Liver (tissue), 9 donors: ENCODE data around the gene HIP1R. TPM values are rescaled to one million over a fixed set of nuclear protein-coding genes. Genes with fewer than 3 reads are reported as not detected.

Experiments used
- DNase-seq: peaks from one replicate; pipeline ENCODE4 v3.0.0-alpha.2; 2017; ENCODE audit warnings: low spot score
- H3K27ac ChIP-seq, 2 donors: one replicate each; pipeline ENCODE4 v1.7.0; 2013; ENCODE audit warnings: inconsistent platforms in 2 of 2, low read length in 2 of 2, control low read depth in 1 of 2, low read depth in 1 of 2, mild to moderate bottlenecking in 1 of 2
- H3K27me3 ChIP-seq, 4 donors: one replicate each; pipeline versions ENCODE4 v1.6.1 to v1.7.0; 2013; ENCODE audit warnings: low read length in 3 of 4, inconsistent platforms in 1 of 4, mild to moderate bottlenecking in 1 of 4, moderate library complexity in 1 of 4; ENCODE audit not compliant: control insufficient read depth in 4 of 4, insufficient read depth in 4 of 4
- H3K36me3 ChIP-seq, 4 donors: one replicate each; pipeline versions ENCODE4 v1.6.1 to v1.7.0; 2013; ENCODE audit warnings: low read length in 3 of 4, mild to moderate bottlenecking in 3 of 4, low read depth in 1 of 4, moderate library complexity in 1 of 4; ENCODE audit not compliant: control insufficient read depth in 4 of 4, insufficient read depth in 3 of 4
- H3K4me1 ChIP-seq, 4 donors: one replicate each; pipeline versions ENCODE4 v1.6.1 to v1.7.0; 2013; ENCODE audit warnings: low read length in 3 of 4, mild to moderate bottlenecking in 3 of 4, moderate library complexity in 1 of 4; ENCODE audit not compliant: control insufficient read depth in 4 of 4, insufficient read depth in 4 of 4
- H3K4me3 ChIP-seq, 3 donors: one replicate each; pipeline versions ENCODE4 v1.6.1 to v1.7.0; 2013; ENCODE audit warnings: low read length in 3 of 3, control low read depth in 1 of 3, low read depth in 1 of 3, mild to moderate bottlenecking in 1 of 3
- H3K9ac ChIP-seq, 2 donors: one replicate each; pipeline ENCODE4 v1.7.0; 2013; ENCODE audit warnings: low read length in 2 of 2, mild to moderate bottlenecking in 2 of 2, moderate library complexity in 2 of 2, control low read depth in 1 of 2, low read depth in 1 of 2
- H3K9me3 ChIP-seq, 4 donors: one replicate each; pipeline versions ENCODE4 v1.6.1 to v1.7.0; 2013; ENCODE audit warnings: low read length in 3 of 4; ENCODE audit not compliant: control insufficient read depth in 4 of 4
- EGR1 ChIP-seq, 2 donors: IDR thresholded peaks; 2 replicates each; pipeline ENCODE4 v1.6.1; 2016 to 2018; ENCODE audit warnings: antibody characterized with exemption in 2 of 2, low read depth in 2 of 2
- FOXA1 ChIP-seq: IDR thresholded peaks from 2 replicates; pipeline ENCODE4 v1.6.1; 2016; ENCODE audit warnings: antibody characterized with exemption
- GABPA ChIP-seq, 2 donors: IDR thresholded peaks in 1 of 2; conservative IDR thresholded peaks in 1 of 2; 2 replicates each; pipeline ENCODE4 v1.6.1; 2016; ENCODE audit warnings: antibody characterized with exemption in 2 of 2, mild to moderate bottlenecking in 1 of 2, moderate library complexity in 1 of 2
- HNF4A ChIP-seq, 2 donors: conservative IDR thresholded peaks; 2 replicates each; pipeline ENCODE4 v1.6.1; 2016; ENCODE audit warnings: antibody characterized with exemption in 2 of 2, mild to moderate bottlenecking in 2 of 2
- JUND ChIP-seq, 2 donors: IDR thresholded peaks; 2 replicates each; pipeline ENCODE4 v1.6.1; 2016; ENCODE audit warnings: antibody characterized with exemption in 2 of 2
- REST ChIP-seq: IDR thresholded peaks from 2 replicates; pipeline ENCODE4 v1.6.1; 2016; ENCODE audit warnings: antibody characterized with exemption, mild to moderate bottlenecking
- TAF1 ChIP-seq: conservative IDR thresholded peaks from 2 replicates; pipeline ENCODE4 v1.6.1; 2016; ENCODE audit warnings: antibody characterized with exemption, mild to moderate bottlenecking
- YY1 ChIP-seq: IDR thresholded peaks from 2 replicates; pipeline ENCODE4 v1.6.1; 2016; ENCODE audit warnings: antibody characterized with exemption, mild to moderate bottlenecking
- WGBS: extraction: QIAGEN DNeasy Blood & Tissue Kit; methylation state at CpG from one replicate; pipeline ENCODE4 v1.1.7; 2013; 5-methylcytosine and 5-hydroxymethylcytosine counted together
- polyA plus RNA-seq, 2 donors: library from polyadenylated mRNA; stranded (reverse) in 1 of 2; unstranded in 1 of 2; fragments of 200-250 nt in 1 of 2; fragments of >200 nt in 1 of 2; fragmentation: Nextera tagmentation in 1 of 2; extraction: Ambion mirVana in 1 of 2; gene quantifications; one replicate each; pipeline versions ENCODE4 v1.2.1 to v1.2.3, GENCODE V29; 2013 to 2015
- total RNA-seq, 2 donors: library from RNA; depleted of rRNA; stranded (reverse); fragments of >200 nt; gene quantifications; one replicate each; pipeline ENCODE4 v1.2.3, GENCODE V29; 2014
- TF ChIP-seq, protein P1 (sequence below): fragments of 150-350 bp; IDR thresholded peaks from 2 replicates; pipeline ENCODE4 v1.5.1; 2017; ENCODE audit warnings: improper control_type of control experiment, low read depth, low read length; ENCODE audit not compliant: missing input control
- TF ChIP-seq, protein P2 (sequence below): IDR thresholded peaks from 2 replicates; pipeline ENCODE4 v1.6.1; 2016; ENCODE audit warnings: antibody characterized with exemption
- TF ChIP-seq, protein P3 (sequence below): IDR thresholded peaks from 2 replicates; pipeline ENCODE4 v1.6.1; 2016; ENCODE audit warnings: antibody characterized with exemption
- TF ChIP-seq, protein P4 (sequence below): IDR thresholded peaks from 2 replicates; pipeline ENCODE4 v1.6.1; 2016; ENCODE audit warnings: antibody characterized with exemption
- donor health status: healthy.
- donor health status: healthy.
- donor health status: healthy.
- donor health status: healthy.
- donor health status: healthy.

HIP1R gene
- total and polyA plus RNA-seq, 4 donors = 12.4 to 52.5 (median 17.0) TPM

GRCh38 chr12:122855071-122855829 is 20.0 kb downstream of the HIP1R start:
- Histone ChIP-seq H3K9me3 (no peaks in the 10 kb centered on the region), H3K27ac (no peak overlapping the region), H3K9ac (no peak overlapping the region), H3K4me3 (no peak overlapping the region), H3K36me3 (peaks cover 0 to 21% (median 9%) of the 10 kb centered on the region in 4 donors), H3K4me1 (peaks cover 0 to 6% (median 3%) of the 10 kb centered on the region in 4 donors), H3K27me3 (no peaks in the 10 kb centered on the region)
- TF ChIP-seq, protein P1, sequence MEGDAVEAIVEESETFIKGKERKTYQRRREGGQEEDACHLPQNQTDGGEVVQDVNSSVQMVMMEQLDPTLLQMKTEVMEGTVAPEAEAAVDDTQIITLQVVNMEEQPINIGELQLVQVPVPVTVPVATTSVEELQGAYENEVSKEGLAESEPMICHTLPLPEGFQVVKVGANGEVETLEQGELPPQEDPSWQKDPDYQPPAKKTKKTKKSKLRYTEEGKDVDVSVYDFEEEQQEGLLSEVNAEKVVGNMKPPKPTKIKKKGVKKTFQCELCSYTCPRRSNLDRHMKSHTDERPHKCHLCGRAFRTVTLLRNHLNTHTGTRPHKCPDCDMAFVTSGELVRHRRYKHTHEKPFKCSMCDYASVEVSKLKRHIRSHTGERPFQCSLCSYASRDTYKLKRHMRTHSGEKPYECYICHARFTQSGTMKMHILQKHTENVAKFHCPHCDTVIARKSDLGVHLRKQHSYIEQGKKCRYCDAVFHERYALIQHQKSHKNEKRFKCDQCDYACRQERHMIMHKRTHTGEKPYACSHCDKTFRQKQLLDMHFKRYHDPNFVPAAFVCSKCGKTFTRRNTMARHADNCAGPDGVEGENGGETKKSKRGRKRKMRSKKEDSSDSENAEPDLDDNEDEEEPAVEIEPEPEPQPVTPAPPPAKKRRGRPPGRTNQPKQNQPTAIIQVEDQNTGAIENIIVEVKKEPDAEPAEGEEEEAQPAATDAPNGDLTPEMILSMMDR = no peak
- TF ChIP-seq GABPA (IDR thresholded peaks at IDR 0.05 in 1 of 2, conservative IDR thresholded peaks at IDR 0.05 in 1 of 2) (no peak), FOXA1 (no peak), REST (no peak), YY1 (no peak), HNF4A (conservative IDR thresholded peaks at IDR 0.05) (no peak)
- TF ChIP-seq, protein P2, sequence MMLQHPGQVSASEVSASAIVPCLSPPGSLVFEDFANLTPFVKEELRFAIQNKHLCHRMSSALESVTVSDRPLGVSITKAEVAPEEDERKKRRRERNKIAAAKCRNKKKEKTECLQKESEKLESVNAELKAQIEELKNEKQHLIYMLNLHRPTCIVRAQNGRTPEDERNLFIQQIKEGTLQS = no peak
- TF ChIP-seq, protein P3, sequence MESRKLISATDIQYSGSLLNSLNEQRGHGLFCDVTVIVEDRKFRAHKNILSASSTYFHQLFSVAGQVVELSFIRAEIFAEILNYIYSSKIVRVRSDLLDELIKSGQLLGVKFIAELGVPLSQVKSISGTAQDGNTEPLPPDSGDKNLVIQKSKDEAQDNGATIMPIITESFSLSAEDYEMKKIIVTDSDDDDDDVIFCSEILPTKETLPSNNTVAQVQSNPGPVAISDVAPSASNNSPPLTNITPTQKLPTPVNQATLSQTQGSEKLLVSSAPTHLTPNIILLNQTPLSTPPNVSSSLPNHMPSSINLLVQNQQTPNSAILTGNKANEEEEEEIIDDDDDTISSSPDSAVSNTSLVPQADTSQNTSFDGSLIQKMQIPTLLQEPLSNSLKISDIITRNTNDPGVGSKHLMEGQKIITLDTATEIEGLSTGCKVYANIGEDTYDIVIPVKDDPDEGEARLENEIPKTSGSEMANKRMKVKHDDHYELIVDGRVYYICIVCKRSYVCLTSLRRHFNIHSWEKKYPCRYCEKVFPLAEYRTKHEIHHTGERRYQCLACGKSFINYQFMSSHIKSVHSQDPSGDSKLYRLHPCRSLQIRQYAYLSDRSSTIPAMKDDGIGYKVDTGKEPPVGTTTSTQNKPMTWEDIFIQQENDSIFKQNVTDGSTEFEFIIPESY = no peak
- WGBS = 93% methylated on average over 24 of the region's 24 CpGs
- DNase-seq = no peak

DNA sequence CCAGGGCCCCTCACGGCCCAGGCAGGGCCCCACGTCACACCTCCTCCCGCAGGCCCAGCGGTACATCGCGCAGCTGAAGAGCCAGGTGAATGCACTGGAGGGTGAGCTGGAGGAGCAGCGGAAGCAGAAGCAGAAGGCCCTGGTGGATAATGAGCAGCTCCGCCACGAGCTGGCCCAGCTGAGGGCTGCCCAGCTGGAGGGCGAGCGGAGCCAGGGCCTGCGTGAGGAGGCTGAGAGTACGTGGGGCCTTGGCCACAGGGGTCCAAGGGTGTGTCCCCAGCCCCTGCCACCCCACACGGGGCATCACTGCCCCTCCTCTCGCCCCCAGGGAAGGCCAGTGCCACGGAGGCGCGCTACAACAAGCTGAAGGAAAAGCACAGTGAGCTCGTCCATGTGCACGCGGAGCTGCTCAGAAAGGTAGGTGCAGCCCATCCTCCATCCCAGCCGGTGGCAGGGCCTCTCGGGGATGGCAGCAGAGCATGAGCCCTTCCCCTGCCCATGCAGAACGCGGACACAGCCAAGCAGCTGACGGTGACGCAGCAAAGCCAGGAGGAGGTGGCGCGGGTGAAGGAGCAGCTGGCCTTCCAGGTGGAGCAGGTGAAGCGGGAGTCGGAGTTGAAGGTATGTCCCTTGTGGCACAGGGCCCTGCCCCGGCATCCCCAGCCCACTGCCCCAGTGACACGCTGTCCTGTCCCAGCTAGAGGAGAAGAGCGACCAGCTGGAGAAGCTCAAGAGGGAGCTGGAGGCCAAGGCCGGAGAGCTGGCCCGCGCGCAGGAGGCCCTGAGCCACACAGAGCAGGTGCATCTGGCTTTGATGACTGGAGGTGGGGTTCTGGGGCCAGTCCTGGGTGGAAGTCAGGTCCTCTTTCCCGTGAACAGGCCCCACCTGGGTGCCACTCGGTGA is 20.9 kb downstream of the HIP1R start:
- no peak for DNase-seq
- Histone ChIP-seq H3K4me3 (no peak overlapping the region), H3K27me3 (no peaks in the 10 kb centered on the region), H3K9me3 (no peaks in the 10 kb centered on the region), H3K27ac (no peak overlapping the region), H3K36me3 (peaks cover 0 to 21% (median 8%) of the 10 kb centered on the region in 4 donors), H3K4me1 (peaks cover 4 to 16% (median 11%) of the 10 kb centered on the region in 4 donors), H3K9ac (no peak overlapping the region)
- WGBS = 96% methylated on average over 40 of the region's 40 CpGs
- no peak for TF ChIP-seq JUND (IDR thresholded peaks at IDR 0.05)
- TF ChIP-seq EGR1 (IDR thresholded peaks at IDR 0.05; ENCODE audit: low read depth in 2 of 2) = no peak
- TF ChIP-seq, protein P4, sequence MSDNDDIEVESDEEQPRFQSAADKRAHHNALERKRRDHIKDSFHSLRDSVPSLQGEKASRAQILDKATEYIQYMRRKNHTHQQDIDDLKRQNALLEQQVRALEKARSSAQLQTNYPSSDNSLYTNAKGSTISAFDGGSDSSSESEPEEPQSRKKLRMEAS = no peak
- TF ChIP-seq TAF1 = no peak
- no peak for TF ChIP-seq FOXA1
- no peak for TF ChIP-seq HNF4A (conservative IDR thresholded peaks at IDR 0.05)
